ENCODE measurements around the gene RAB31. TPM values are rescaled to one million over a fixed set of nuclear protein-coding genes. Genes with fewer than 3 reads are reported as not detected.

RAB31 gene
- polyA plus RNA-seq, 1 donor from 2014 or later = 16.3 TPM

GRCh38 chr18:9731380-9731779, 23.3 kb downstream of the RAB31 start:
- Histone ChIP-seq H3K9ac (ENCODE audit: low read length) (no peak overlapping the region), H3K4me3 (ENCODE audit: low read length) (no peak overlapping the region), H3F3A (ENCODE audit: insufficient read depth, low read length, poor library complexity, severe bottlenecking) (no peaks in the 10 kb centered on the region), H4K20me1 (ENCODE audit: insufficient read depth) (no peaks in the 10 kb centered on the region), H3K27ac (ENCODE audit: low read length) (no peak overlapping the region), H3K27me3 (ENCODE audit: insufficient read depth, low read depth, low read length) (no peaks in the 10 kb centered on the region), H3K9me3 (ENCODE audit: low read length) (no peaks in the 10 kb centered on the region), H2AFZ (ENCODE audit: low read depth, low read length) (no peak overlapping the region), H3K36me3 (ENCODE audit: insufficient read depth, low read length) (no peaks in the 10 kb centered on the region), H3K79me2 (replicated peaks; ENCODE audit: insufficient read depth, low read length) (peaks cover 3% of the 10 kb centered on the region), H3K4me2 (ENCODE audit: low read length) (no peak overlapping the region), H3K9me2 (ENCODE audit: insufficient read depth, low read length) (no peaks in the 10 kb centered on the region)
- no peak for TF ChIP-seq SMC3 (conservative IDR thresholded peaks at IDR 0.05; ENCODE audit: poor library complexity)
- no peak for TF ChIP-seq RAD21 (conservative IDR thresholded peaks at IDR 0.05)
- TF ChIP-seq EZH2 (IDR thresholded peaks at IDR 0.05; ENCODE audit: borderline replicate concordance, insufficient read depth, low read length, poor library complexity, severe bottlenecking) = no peak
- TF ChIP-seq CTCF (IDR thresholded peaks at IDR 0.05; ENCODE audit: poor library complexity, severe bottlenecking) = no peak
- no peak for TF ChIP-seq MXI1 (conservative IDR thresholded peaks at IDR 0.05; ENCODE audit: poor library complexity, severe bottlenecking)
- TF ChIP-seq TAF1 (IDR thresholded peaks at IDR 0.05; ENCODE audit: low read depth) = no peak
- TF ChIP-seq EP300 (conservative IDR thresholded peaks at IDR 0.05; ENCODE audit: poor library complexity, severe bottlenecking) = no peak
- TF ChIP-seq POLR2AphosphoS5 (IDR thresholded peaks at IDR 0.05) = no peak
- TF ChIP-seq REST (IDR thresholded peaks at IDR 0.05; ENCODE audit: borderline replicate concordance) = no peak

GRCh38 chr18:9732031-9732430, 23.9 kb downstream of the RAB31 start:
- H2AFZ ChIP-seq (ENCODE audit: low read depth, low read length) = no peak overlapping the region
- H3K79me2 ChIP-seq (replicated peaks; ENCODE audit: insufficient read depth, low read length) = peaks cover 3% of the 10 kb centered on the region
- no peaks in the 10 kb centered on the region for H4K20me1 ChIP-seq (ENCODE audit: insufficient read depth)
- no peaks in the 10 kb centered on the region for H3K9me3 ChIP-seq (ENCODE audit: low read length)
- no peak overlapping the region for H3K4me2 ChIP-seq (ENCODE audit: low read length)
- TF ChIP-seq CTCF (IDR thresholded peaks at IDR 0.05; ENCODE audit: poor library complexity, severe bottlenecking) = no peak
- TF ChIP-seq EP300 (conservative IDR thresholded peaks at IDR 0.05; ENCODE audit: poor library complexity, severe bottlenecking) = no peak
- TF ChIP-seq RAD21 (conservative IDR thresholded peaks at IDR 0.05) = no peak
- TF ChIP-seq SMC3 (conservative IDR thresholded peaks at IDR 0.05; ENCODE audit: poor library complexity) = no peak
- TF ChIP-seq EZH2 (IDR thresholded peaks at IDR 0.05; ENCODE audit: borderline replicate concordance, insufficient read depth, low read length, poor library complexity, severe bottlenecking) = no peak
- TF ChIP-seq MXI1 (conservative IDR thresholded peaks at IDR 0.05; ENCODE audit: poor library complexity, severe bottlenecking) = no peak
- no peak for TF ChIP-seq REST (IDR thresholded peaks at IDR 0.05; ENCODE audit: borderline replicate concordance)
- TF ChIP-seq POLR2AphosphoS5 (IDR thresholded peaks at IDR 0.05) = no peak
- no peak for TF ChIP-seq TAF1 (IDR thresholded peaks at IDR 0.05; ENCODE audit: low read depth)
- no peak overlapping the region for H3K9ac ChIP-seq (ENCODE audit: low read length)
- no peaks in the 10 kb centered on the region for H3F3A ChIP-seq (ENCODE audit: insufficient read depth, low read length, poor library complexity, severe bottlenecking)
- H3K4me3 ChIP-seq (ENCODE audit: low read length) = no peak overlapping the region
- no peaks in the 10 kb centered on the region for H3K36me3 ChIP-seq (ENCODE audit: insufficient read depth, low read length)
- H3K27ac ChIP-seq (ENCODE audit: low read length) = no peak overlapping the region
- no peaks in the 10 kb centered on the region for H3K27me3 ChIP-seq (ENCODE audit: insufficient read depth, low read depth, low read length)
- H3K9me2 ChIP-seq (ENCODE audit: insufficient read depth, low read length) = no peaks in the 10 kb centered on the region

Data from neural cell (in vitro differentiated cells).